GM18951 (cell line): Measurements from ENCODE around the gene COP1.

ENCODE experiments used
- POLR2A ChIP-seq: IDR thresholded peaks from 4 replicates; pipeline ENCODE4 v1.6.1; 2011; ENCODE audit warnings: mild to moderate bottlenecking; ENCODE audit not compliant: insufficient read length, insufficient read depth; ENCODE audit errors: extremely low read depth
- in situ Hi-C: fragments of 300-500 bp; cut with MboI; formaldehyde crosslinking; loops from one replicate; pipeline ENCODE4 v1.12.0; 2022; ENCODE audit warnings: low sequenced_read_pairs, mixed read lengths, inconsistent platforms; ENCODE audit not compliant: unreplicated experiment

Gene COP1

DNA sequence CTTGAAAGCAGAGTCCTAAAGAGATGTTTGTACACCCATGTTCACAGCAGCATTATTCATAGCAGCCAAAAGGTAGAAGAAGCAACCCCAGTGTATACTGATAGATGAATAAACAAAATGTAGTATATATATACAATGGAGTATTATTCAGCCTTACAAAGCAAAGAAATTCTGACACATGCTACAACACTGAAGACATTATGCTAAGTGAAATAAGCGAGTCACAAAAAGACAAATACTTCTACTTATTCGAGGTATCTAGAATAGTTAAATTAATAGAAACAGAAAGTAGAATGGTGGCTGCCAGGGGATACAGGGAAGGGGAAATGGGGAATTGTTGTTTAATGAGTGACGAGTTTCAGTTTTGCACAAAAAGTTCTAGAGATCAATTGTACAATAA is 23.5 kb downstream of the COP1 start:
- in situ Hi-C loops, result no loop called here

DNA sequence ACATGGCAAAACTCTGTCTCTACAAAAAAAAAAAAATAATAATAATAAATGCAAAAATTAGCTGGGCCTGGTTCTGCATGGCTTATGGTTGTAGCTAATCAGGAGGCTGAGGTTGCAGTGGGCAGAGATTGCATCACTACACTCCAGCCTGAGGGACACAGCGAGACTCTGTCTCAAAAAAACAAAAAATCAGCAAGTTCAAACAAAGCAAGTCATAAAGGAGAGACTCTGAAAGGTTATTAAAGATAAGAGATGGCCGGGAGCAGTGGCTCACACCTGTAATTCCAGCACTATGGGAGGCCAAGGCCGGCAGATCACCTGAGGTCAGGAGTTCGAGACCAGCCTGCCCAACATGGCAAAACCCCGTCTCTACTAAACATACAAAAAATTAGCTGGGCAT is 28.8 kb downstream of the COP1 start:
- TF ChIP-seq POLR2A, result no peak
- in situ Hi-C loops, result no loop called here

More for the DNA sequence above, 23.5 kb downstream of the COP1 start:
- no peak for TF ChIP-seq POLR2A

DNA sequence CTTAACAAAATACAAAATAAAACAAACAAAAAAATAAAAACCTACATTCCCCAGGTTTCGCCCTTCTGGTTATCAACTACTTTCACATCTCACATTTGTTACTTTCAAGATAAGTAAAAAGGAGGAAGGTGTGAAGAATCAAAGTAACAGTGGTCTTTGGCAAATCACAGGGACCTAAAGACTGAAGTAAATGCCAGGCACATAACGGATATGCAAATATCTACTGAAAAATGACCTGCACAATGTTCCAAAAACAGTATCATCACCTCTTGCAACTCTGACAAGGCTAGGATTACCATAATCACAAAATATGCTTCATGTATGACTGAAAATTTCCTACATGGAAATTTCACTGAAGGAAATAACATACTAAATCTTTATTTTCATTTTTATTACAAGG is 29.3 kb downstream of the COP1 start:
- TF ChIP-seq POLR2A, result no peak
- in situ Hi-C loops, result no loop called here

DNA sequence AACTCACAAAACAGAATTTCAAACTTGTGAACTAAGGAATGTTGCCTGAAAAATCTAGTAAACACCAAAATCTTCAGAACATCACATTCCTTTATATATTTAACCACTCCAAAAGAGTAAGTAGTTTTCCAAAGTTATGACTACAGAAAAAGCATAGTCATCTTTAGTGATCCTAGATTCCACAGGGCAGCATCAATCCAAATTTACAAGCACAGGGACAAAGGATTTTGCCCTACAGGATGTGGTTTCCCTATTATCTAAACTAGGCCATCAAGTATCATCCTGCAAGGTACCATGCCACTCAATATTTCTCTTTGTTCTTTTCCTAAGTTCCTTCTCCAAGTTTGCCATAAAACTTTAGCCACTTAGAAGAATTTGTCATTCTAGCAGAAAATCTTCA is 33.0 kb downstream of the COP1 start:
- no peak for TF ChIP-seq POLR2A
- in situ Hi-C loops, result no loop called here

DNA sequence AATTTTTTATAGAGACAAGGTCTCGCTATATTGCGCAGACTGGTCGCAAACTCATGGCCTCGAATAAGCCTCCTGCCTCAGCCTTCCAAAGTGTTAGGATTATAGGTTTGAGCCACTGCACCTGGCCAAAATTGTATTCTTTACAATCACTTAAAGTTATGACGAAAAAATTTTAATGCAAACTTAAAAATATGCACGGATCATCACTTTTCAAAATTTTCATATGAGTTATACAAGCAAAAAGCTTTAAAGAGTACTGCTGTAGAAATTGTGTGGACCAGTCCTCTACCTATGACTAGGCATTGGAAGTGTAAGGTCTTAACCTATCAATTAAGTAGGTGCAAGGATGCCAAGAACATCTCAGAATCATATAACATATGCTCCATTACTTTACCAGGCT is 34.9 kb downstream of the COP1 start:
- no peak for TF ChIP-seq POLR2A
- in situ Hi-C loops, result no loop called here

DNA sequence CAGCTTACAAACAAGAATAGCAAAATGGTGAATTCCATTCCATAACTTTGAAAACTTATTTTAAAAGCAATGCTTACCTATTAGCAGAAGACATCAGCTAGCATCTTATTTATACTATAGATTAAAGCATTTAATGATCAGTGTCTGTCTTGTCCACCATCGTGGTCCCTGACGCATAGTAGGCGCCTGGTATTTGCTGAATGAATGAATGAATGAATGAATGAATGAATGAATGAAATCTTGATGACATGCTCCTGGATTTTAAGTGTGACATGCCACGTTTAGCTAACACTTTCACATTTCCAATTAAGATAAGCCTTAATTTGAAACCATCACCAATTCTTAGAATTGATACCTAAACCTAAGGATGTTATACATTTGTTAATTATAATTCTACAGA is 39.9 kb downstream of the COP1 start:
- no peak for TF ChIP-seq POLR2A
- in situ Hi-C loops, result no loop called here

DNA sequence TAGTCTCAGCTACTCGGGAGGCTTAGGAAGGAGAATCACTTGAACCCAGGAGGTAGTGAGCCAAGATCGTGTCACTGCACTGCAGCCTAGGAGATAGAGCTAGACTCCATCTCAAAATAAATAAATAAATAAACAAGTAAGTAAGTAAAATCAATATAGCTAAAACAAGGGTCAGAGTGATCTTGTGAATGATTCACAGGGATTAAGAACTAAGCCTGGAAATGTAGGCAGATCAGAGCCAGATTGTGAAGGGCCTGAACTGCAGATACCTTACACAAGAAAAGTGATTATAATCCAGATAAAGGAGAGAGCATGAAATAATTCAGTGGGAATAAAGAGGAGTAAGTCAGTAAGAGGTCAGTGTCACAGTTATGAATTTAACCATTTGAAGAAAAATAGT is 41.5 kb downstream of the COP1 start:
- TF ChIP-seq POLR2A, result no peak
- in situ Hi-C loops, result no loop called here

DNA sequence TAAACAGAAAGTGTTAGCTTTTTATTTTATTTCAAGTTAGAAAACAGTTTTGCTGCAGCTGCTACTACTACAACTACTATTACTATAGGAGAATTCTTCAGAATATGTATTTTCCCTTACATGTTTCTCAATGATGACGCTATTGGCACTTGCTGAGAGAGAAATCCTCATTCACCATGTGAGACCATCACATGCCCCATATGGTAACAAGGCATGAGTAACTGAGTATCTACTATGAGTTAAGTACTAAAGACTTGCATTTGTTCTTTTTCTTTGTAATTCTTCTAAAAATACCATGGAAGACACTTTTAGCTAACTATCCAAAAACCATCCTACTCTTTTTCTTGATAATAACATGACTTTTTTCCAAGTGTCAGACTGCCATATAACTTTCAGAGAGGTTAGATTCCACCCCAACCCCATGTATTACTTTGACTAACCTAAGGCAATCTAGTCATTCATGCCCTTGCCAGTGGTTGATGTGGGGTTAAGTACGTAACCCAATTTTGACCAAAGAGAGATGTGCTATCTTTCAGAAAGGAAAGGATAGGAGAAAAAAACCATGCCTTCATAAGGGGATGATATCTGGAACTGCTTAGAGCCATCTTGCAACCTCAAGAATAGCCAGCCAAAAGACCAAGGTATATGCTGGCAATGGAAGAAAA is 42.9 kb downstream of the COP1 start:
- in situ Hi-C loops, result no loop called here
- TF ChIP-seq POLR2A, result no peak

DNA sequence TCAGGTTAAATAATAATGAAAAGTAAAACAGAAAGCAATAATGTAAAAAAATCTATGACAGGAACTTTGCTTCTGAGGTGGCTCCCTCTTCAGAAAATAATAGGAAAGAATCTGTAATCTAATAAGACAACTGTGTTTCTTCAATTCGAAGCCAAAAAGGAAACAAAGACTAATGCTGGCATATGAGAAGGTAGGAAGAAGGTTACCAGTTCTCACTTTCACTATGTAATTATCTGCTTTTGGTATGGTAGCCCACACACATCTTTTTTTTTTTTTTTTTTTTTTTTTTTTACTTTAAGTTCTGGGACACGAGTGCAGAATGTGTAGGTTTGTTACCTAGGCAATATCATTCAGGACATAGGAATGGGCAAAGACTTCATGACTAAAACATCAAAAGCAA is 47.1 kb downstream of the COP1 start:
- in situ Hi-C loops, result no loop called here
- TF ChIP-seq POLR2A, result no peak

DNA sequence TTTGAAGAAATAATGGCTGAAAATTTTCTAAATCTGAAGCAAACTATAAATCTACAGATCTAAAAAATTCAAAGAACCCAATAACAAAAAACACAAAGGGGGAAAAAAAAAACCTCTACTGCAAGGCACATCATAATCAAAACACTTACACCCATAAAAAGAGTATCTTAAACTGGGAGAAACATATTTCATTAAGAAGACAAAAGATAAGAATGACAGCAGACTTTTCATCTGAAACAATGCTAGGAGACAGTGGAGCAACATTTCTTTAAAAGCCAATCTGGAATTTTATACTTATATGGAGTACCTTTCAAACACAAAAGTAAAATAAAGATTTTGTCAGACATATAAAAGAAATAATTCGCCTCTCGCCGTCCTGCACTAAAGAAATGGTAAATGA is 49.1 kb downstream of the COP1 start:
- in situ Hi-C loops, result no loop called here

DNA sequence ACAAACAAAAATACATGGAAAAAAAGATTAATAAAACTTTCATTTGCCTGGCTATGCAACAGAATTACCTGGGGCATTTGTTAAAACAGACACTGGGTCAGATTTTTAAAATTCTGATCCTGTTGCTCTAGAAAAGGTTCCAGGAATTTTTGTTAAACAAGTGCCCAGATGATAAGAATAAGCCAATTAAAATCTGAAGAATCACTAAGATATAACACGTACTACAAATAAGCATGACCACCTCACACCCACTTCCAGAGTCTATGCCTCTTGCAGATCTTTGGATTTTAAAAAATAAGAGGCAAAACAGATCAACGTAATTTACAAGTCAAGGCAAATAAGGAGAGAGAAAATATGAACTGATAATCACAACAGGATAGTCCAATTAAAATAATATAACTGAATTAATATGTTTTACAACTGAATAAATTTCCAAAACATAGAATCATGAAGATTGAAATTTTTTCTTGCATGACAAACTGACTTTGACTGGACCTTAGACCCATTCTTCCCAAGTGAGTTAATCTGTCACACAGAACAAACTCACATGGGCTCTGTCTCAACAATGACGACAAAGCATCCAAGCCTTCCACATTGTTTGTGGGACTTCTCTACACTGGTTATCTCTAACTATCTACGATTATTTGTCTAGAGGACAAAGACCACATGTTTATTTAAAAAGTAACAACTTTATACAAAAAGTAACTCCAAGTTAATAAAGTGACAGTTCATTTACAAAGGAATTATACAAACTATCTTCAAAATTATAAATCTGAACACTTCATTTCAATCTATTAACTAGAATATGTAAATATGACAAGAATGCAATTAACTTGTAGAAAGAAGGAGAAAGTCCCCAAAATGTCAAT is 56.9 kb downstream of the COP1 start:
- in situ Hi-C loops, result no loop called here
- no peak for TF ChIP-seq POLR2A

More for the DNA sequence above, 49.1 kb downstream of the COP1 start:
- TF ChIP-seq POLR2A, result no peak

DNA sequence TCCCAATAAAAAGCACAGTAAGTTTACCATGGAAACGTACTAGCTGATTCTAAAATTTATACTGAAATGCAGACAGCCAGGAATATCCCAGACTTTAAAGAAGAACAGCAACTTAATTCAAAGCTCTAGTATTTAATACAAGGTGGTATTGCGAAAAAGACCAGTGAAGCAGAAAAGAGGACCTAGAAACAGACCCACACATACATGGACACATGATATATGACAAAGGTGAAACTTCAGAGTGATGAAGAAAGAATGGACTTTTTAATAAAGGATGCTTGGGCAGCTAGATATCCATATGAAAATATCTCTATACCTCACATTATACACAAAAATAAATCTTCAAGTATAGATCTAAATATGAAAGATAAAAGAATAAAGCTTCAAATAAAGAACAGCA is 62.6 kb downstream of the COP1 start:
- in situ Hi-C loops, result no loop called here
- no peak for TF ChIP-seq POLR2A

DNA sequence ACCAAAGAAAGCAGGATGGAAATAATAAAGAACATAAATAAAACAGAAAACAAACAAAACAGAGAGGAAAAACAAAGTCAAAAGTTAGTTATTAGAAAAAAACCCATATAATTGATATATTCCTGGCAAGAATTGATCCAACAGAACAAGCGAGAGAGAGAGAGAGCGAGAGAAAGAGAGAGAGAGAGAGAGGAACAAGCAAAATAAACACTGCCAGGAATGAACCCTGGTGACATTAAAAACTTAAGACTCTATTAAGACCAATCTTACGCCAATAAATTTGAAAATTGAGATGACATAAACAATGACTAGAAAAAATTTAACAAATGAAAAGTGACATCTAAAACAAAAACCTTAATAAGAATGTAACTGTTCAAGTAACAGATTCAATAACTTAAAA is 64.1 kb downstream of the COP1 start:
- in situ Hi-C loops, result no loop called here
- TF ChIP-seq POLR2A, result no peak

DNA sequence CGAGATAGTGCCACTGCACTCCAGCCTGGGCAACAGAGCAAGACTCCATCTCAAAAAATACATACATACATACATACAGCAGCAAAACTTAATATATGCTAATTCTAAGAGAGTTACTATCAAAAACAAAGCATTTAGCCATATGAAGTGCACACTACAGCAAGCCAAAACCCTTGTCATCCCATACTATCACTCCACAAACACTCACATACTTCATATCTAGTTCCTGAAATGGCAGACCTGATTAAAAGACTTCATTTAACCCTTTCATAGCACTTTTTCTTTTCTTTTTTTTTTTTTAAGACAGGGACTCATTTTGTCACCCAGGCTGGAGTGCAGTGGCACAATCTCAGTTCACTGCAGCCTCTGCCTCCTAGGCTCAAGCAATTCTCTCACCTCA is 65.6 kb downstream of the COP1 start:
- in situ Hi-C loops, result no loop called here

More for the DNA sequence above, 65.6 kb downstream of the COP1 start:
- no peak for TF ChIP-seq POLR2A
